Mucosa of rectum (tissue), 2 donors: ENCODE data around the gene OTULIN.

ENCODE experiments used
- H3K27ac ChIP-seq, 2 donors: one replicate each; pipeline ENCODE4 v1.7.0; 2013; ENCODE audit warnings: inconsistent platforms in 2 of 2, low read depth in 2 of 2, low read length in 2 of 2
- H3K27me3 ChIP-seq, 2 donors: one replicate each; pipeline ENCODE4 v1.7.0; 2013; ENCODE audit warnings: low read length in 2 of 2; ENCODE audit not compliant: control insufficient read depth in 2 of 2, insufficient read depth in 2 of 2
- H3K36me3 ChIP-seq, 2 donors: one replicate each; pipeline ENCODE4 v1.7.0; 2013; ENCODE audit warnings: low read length in 2 of 2; ENCODE audit not compliant: control insufficient read depth in 2 of 2, insufficient read depth in 2 of 2
- H3K4me1 ChIP-seq, 2 donors: one replicate each; pipeline ENCODE4 v1.7.0; 2013; ENCODE audit warnings: low read length in 2 of 2, mild to moderate bottlenecking in 1 of 2; ENCODE audit not compliant: control insufficient read depth in 2 of 2, insufficient read depth in 2 of 2
- H3K4me3 ChIP-seq, 2 donors: one replicate each; pipeline ENCODE4 v1.7.0; 2013; ENCODE audit warnings: low read length in 2 of 2
- H3K9ac ChIP-seq, 2 donors: one replicate each; pipeline ENCODE4 v1.7.0; 2013; ENCODE audit warnings: low read length in 2 of 2, low read depth in 1 of 2, mild to moderate bottlenecking in 1 of 2
- H3K9me3 ChIP-seq, 2 donors: one replicate each; pipeline ENCODE4 v1.7.0; 2013; ENCODE audit warnings: low read length in 2 of 2; ENCODE audit not compliant: control insufficient read depth in 2 of 2
- donor health status: healthy.
- donor health status: Normal muscosa, but diverticular disease.

OTULIN gene

DNA sequence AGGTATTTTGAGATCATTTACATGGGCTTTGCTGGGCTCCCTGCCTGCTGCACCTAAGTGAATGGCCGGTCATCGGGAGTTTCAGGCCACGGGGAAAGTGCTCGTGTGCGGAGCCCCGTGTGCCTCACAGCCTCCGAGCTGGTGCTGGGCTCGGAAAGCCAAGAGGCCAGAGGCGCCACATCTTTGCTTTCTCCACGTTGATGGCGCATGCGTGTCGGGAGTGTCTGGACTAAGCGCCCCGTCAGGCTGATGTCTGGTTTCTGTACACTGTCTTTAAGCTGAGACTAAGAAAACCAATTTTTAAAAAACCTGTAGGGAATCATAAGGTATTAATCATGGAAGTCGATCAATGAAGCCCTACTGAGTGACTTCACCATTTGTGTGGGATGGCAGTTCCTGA, 69.1 kb downstream of the OTULIN start:
- H3K4me1 ChIP-seq: peaks cover 2 to 3% of the 10 kb centered on the region in 2 donors
- H3K27ac ChIP-seq: no peak overlapping the region
- no peak overlapping the region for H3K9ac ChIP-seq
- H3K9me3 ChIP-seq: no peaks in the 10 kb centered on the region
- peaks cover 23 to 33% of the 10 kb centered on the region in 2 donors for H3K36me3 ChIP-seq
- no peak overlapping the region for H3K4me3 ChIP-seq
- no peaks in the 10 kb centered on the region for H3K27me3 ChIP-seq

- Histone ChIP-seq H3K36me3 (peaks cover 25 to 31% of the 10 kb centered on the region in 2 donors), H3K9me3 (no peaks in the 10 kb centered on the region), H3K4me1 (no peaks in the 10 kb centered on the region), H3K27ac (no peak overlapping the region), H3K27me3 (no peaks in the 10 kb centered on the region), H3K9ac (no peak overlapping the region), H3K4me3 (no peak overlapping the region)
Observed at GRCh38 chr5:14734396-14734795, 69.9 kb downstream of the OTULIN start.

- H3K4me3 ChIP-seq: no peak overlapping the region
- no peak overlapping the region for H3K27ac ChIP-seq
- H3K36me3 ChIP-seq: peaks cover 33 to 36% of the 10 kb centered on the region in 2 donors
- no peak overlapping the region for H3K9ac ChIP-seq
- no peaks in the 10 kb centered on the region for H3K4me1 ChIP-seq
- H3K27me3 ChIP-seq: no peaks in the 10 kb centered on the region
- H3K9me3 ChIP-seq: no peaks in the 10 kb centered on the region
Observed at GRCh38 chr5:14735944-14736343, 71.4 kb downstream of the OTULIN start.

DNA sequence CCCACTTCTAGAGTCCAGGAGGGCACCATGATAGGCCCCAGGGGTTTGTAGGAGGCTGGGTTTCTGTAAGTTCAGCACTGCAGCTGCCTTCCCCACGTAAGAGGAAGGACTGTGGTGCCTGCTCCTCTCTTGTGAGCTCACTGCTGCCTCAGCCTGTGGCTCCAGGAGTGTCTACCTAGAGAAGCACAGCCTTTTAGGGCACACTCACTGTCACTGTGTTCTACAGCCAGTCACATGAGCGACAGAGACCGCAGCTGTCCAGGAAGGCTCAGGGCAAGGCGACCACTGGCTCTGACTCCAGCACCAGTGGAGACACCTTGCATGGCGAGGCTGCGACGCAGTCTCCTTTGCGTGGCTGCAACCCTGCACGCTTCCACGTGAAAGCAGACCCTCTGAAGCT, 72.8 kb downstream of the OTULIN start:
- Histone ChIP-seq H3K36me3 (peaks cover 36 to 42% of the 10 kb centered on the region in 2 donors), H3K9me3 (no peaks in the 10 kb centered on the region), H3K4me3 (no peak overlapping the region), H3K27ac (no peak overlapping the region), H3K4me1 (no peaks in the 10 kb centered on the region), H3K27me3 (no peaks in the 10 kb centered on the region), H3K9ac (no peak overlapping the region)

- Histone ChIP-seq H3K27me3 (no peaks in the 10 kb centered on the region), H3K9me3 (no peaks in the 10 kb centered on the region), H3K36me3 (peaks cover 33 to 43% of the 10 kb centered on the region in 2 donors), H3K4me3 (no peak overlapping the region), H3K27ac (no peak overlapping the region), H3K4me1 (no peaks in the 10 kb centered on the region), H3K9ac (no peak overlapping the region)
Observed at GRCh38 chr5:14738050-14738449, 73.5 kb downstream of the OTULIN start.

DNA sequence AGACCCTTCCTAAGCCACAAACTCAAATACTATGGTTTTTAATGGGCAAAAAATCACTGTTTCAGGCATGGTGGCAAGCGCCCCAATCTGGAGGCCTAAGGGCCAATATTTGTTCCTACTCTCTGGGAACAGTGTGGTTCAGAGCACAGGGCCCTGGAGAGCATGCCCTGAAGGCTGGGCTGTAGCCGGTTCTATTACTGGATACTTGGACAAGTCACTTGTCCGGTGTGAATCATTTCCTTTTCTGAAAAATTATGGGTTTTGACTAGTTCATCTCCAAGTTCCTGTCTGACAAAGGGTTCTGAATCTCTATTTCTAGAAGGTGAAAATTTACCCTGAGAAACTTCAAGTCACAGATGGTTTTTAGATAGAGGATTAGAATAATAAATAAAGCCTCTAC, 75.0 kb downstream of the OTULIN start:
- H3K4me3 ChIP-seq: no peak overlapping the region
- H3K9me3 ChIP-seq: no peaks in the 10 kb centered on the region
- H3K9ac ChIP-seq: no peak overlapping the region
- no peak overlapping the region for H3K27ac ChIP-seq
- H3K36me3 ChIP-seq: peaks cover 36 to 46% of the 10 kb centered on the region in 2 donors
- H3K4me1 ChIP-seq: no peaks in the 10 kb centered on the region
- H3K27me3 ChIP-seq: no peaks in the 10 kb centered on the region

GRCh38 chr5:14739981-14740380, 75.5 kb downstream of the OTULIN start:
- peaks cover 36 to 50% of the 10 kb centered on the region in 2 donors for H3K36me3 ChIP-seq
- no peaks in the 10 kb centered on the region for H3K9me3 ChIP-seq

GRCh38 chr5:14741131-14741530, 76.6 kb downstream of the OTULIN start:
- H3K4me3 ChIP-seq: no peak overlapping the region
- no peak overlapping the region for H3K27ac ChIP-seq
- H3K36me3 ChIP-seq: peaks cover 46 to 60% of the 10 kb centered on the region in 2 donors
- no peaks in the 10 kb centered on the region for H3K4me1 ChIP-seq
- no peaks in the 10 kb centered on the region for H3K9me3 ChIP-seq
- H3K27me3 ChIP-seq: no peaks in the 10 kb centered on the region
- H3K9ac ChIP-seq: no peak overlapping the region

More at GRCh38 chr5:14739981-14740380, 75.5 kb downstream of the OTULIN start:
- no peak overlapping the region for H3K9ac ChIP-seq
- no peak overlapping the region for H3K27ac ChIP-seq
- no peaks in the 10 kb centered on the region for H3K4me1 ChIP-seq
- no peak overlapping the region for H3K4me3 ChIP-seq
- no peaks in the 10 kb centered on the region for H3K27me3 ChIP-seq

GRCh38 chr5:14741801-14742440, 77.4 kb downstream of the OTULIN start:
- H3K36me3 ChIP-seq: peaks cover 45 to 60% of the 10 kb centered on the region in 2 donors
- no peak overlapping the region for H3K9ac ChIP-seq
- H3K27ac ChIP-seq: no peak overlapping the region
- no peaks in the 10 kb centered on the region for H3K27me3 ChIP-seq
- no peaks in the 10 kb centered on the region for H3K4me1 ChIP-seq
- H3K9me3 ChIP-seq: no peaks in the 10 kb centered on the region
- H3K4me3 ChIP-seq: no peak overlapping the region

GRCh38 chr5:14742498-14742897, 78.0 kb downstream of the OTULIN start:
- Histone ChIP-seq H3K4me3 (no peak overlapping the region), H3K27me3 (no peaks in the 10 kb centered on the region), H3K4me1 (no peaks in the 10 kb centered on the region), H3K36me3 (peaks cover 40 to 60% of the 10 kb centered on the region in 2 donors), H3K27ac (no peak overlapping the region), H3K9me3 (no peaks in the 10 kb centered on the region), H3K9ac (no peak overlapping the region)
